Measurements from ENCODE around the gene NUP210. TPM values are rescaled to one million over a fixed set of nuclear protein-coding genes. Genes with fewer than 3 reads are reported as not detected.

NUP210 gene
- total RNA-seq, 3 donors from 2014 or later (not counting 1 experiment from before 2014, with no cell fraction given), result 156 to 194 (median 179) TPM

DNA sequence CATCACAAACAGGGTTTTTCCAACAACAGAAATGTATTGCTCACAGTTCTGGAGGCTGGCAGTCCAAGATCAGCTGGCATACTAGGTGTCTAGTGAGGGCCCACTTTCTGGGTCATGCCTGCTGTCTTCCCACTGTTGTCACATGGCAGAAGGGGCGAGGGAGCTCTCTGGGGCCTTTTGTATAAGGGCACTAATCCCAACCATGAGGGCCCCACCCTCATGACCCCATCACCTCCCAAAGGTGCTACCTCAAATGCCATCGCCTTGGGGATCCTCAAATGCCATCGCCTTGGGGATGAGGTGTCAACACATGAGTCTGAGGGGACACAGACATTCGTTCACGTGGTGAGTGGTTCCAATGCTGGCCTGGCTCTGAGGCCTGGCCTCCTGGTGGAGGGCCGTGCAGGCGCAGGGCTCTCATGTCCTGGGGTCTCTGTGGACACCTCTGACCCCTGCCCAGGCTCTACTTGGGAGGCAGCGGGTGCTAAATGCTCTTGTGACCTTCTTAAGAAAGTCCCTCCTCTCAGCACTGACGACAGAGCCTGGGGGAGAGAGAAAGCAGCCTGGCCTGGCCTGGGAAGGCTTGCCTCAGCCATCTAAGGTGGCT, 16.8 kb downstream of the NUP210 start:
- Histone ChIP-seq H3K27ac (ENCODE audit: low read length) (no peak overlapping the region), H3K27me3 (ENCODE audit: control insufficient read depth, insufficient read depth, low read length) (no peaks in the 10 kb centered on the region), H3K4me1 (ENCODE audit: control insufficient read depth, insufficient read depth, low read length) (peaks cover 30% of the 10 kb centered on the region), H3K9me3 (ENCODE audit: control insufficient read depth, insufficient read depth, low read length) (peaks cover 15% of the 10 kb centered on the region), H3K4me3 (ENCODE audit: low read length) (no peak overlapping the region), H3K36me3 (ENCODE audit: control insufficient read depth, insufficient read depth, low read length) (peaks cover 13% of the 10 kb centered on the region)
- Mint-ChIP-seq H3K4me3 (no peak overlapping the region), H3K36me3 (no peaks in the 10 kb centered on the region), H3K4me1 (peaks cover 39 to 61% of the 10 kb centered on the region in 2 donors), H3K9me3 (peaks cover 0 to 4% of the 10 kb centered on the region in 2 donors), H3K27ac (peak overlapping the region; percentile 79 to 81), H3K27me3 (ENCODE audit: low read depth in 2 of 2) (no peaks in the 10 kb centered on the region)
- 94% methylated on average over 9 of the region's 9 CpGs for WGBS (ENCODE audit: insufficient coverage)
- intact Hi-C loops (cut with micrococcal nuclease), result no loop called here
- no peak for DNase-seq
- TF ChIP-seq, protein P1, sequence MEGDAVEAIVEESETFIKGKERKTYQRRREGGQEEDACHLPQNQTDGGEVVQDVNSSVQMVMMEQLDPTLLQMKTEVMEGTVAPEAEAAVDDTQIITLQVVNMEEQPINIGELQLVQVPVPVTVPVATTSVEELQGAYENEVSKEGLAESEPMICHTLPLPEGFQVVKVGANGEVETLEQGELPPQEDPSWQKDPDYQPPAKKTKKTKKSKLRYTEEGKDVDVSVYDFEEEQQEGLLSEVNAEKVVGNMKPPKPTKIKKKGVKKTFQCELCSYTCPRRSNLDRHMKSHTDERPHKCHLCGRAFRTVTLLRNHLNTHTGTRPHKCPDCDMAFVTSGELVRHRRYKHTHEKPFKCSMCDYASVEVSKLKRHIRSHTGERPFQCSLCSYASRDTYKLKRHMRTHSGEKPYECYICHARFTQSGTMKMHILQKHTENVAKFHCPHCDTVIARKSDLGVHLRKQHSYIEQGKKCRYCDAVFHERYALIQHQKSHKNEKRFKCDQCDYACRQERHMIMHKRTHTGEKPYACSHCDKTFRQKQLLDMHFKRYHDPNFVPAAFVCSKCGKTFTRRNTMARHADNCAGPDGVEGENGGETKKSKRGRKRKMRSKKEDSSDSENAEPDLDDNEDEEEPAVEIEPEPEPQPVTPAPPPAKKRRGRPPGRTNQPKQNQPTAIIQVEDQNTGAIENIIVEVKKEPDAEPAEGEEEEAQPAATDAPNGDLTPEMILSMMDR (IDR thresholded peaks at IDR 0.05), result no peak
- ATAC-seq, result no peak

DNA sequence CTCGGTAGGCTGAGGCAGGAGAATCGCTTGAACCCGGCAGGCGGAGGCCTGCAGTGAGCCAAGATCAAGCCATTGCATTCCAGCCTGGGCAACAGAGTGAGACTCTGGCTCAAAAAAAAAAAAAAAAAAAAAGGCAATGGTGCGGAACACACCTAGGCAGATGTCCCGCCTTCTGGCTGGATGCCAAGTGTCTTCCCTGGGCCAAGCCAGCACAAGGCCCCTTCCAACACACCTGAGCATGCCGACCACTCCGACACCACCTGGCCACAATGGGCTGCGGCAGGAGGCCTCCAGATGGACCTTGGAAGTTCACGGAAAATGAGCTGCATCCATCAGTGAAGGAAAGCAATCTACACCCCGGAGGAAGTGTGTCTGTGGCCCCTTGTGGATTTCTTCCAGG, 19.0 kb downstream of the NUP210 start:
- intact Hi-C loops (cut with micrococcal nuclease), result no loop called here
- Histone ChIP-seq H3K36me3 (ENCODE audit: control insufficient read depth, insufficient read depth, low read length) (peaks cover 27% of the 10 kb centered on the region), H3K4me1 (ENCODE audit: control insufficient read depth, insufficient read depth, low read length) (peaks cover 19% of the 10 kb centered on the region), H3K4me3 (ENCODE audit: low read length) (no peak overlapping the region), H3K27me3 (ENCODE audit: control insufficient read depth, insufficient read depth, low read length) (no peaks in the 10 kb centered on the region), H3K9me3 (ENCODE audit: control insufficient read depth, insufficient read depth, low read length) (peaks cover 9% of the 10 kb centered on the region), H3K27ac (ENCODE audit: low read length) (no peak overlapping the region)
- DNase-seq, result peak in 1 of 2 donors; percentile 21
- TF ChIP-seq, protein P1 (IDR thresholded peaks at IDR 0.05), result no peak
- Mint-ChIP-seq H3K36me3 (no peaks in the 10 kb centered on the region), H3K27ac (peak overlapping the region; percentile 79 to 81), H3K9me3 (no peaks in the 10 kb centered on the region), H3K27me3 (ENCODE audit: low read depth in 2 of 2) (no peaks in the 10 kb centered on the region), H3K4me1 (peaks cover 29 to 57% of the 10 kb centered on the region in 2 donors), H3K4me3 (no peak overlapping the region)
- 94% methylated on average over 7 of the region's 11 CpGs for WGBS (ENCODE audit: insufficient coverage)
- ATAC-seq, result no peak

DNA sequence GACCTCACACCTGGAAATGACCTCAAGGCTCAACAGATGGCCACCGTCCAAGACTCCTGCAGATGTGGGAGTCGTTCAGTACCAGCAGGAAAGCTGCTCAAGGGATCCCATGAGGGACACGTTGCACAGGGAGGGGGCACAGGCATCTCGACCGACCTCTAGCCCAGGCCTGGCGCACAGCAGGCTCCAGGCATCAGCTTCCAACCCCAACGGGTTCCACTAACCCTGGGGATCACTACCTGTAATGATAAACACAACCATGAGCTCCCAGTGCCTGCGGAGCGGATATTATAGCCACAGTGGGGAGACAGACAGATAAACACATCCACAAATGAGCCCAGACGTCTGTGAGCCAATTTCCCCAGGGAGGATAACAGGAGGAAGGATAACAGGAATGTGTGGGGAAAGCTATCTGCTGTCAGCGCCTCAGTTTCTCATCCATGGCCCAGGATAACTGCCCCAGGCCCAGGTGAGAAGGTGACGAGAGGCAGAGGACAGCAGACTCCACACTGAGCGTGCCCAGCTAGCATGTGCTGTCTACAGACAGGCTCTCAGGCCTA, 19.9 kb downstream of the NUP210 start:
- Mint-ChIP-seq H3K4me3 (no peak overlapping the region), H3K36me3 (no peaks in the 10 kb centered on the region), H3K9me3 (no peaks in the 10 kb centered on the region), H3K4me1 (peaks cover 28 to 47% of the 10 kb centered on the region in 2 donors), H3K27ac (peak overlapping the region; percentile 50 to 68), H3K27me3 (ENCODE audit: low read depth in 2 of 2) (no peaks in the 10 kb centered on the region)
- no peak for ATAC-seq
- Histone ChIP-seq H3K27me3 (ENCODE audit: control insufficient read depth, insufficient read depth, low read length) (no peaks in the 10 kb centered on the region), H3K4me3 (ENCODE audit: low read length) (no peak overlapping the region), H3K9me3 (ENCODE audit: control insufficient read depth, insufficient read depth, low read length) (peaks cover 9% of the 10 kb centered on the region), H3K4me1 (ENCODE audit: control insufficient read depth, insufficient read depth, low read length) (peaks cover 16% of the 10 kb centered on the region), H3K27ac (ENCODE audit: low read length) (no peak overlapping the region), H3K36me3 (ENCODE audit: control insufficient read depth, insufficient read depth, low read length) (peaks cover 33% of the 10 kb centered on the region)
- intact Hi-C loops (cut with micrococcal nuclease), result no loop called here
- TF ChIP-seq, protein P1 (IDR thresholded peaks at IDR 0.05), result no peak
- WGBS (ENCODE audit: insufficient coverage), result 89% methylated on average over 13 of the region's 13 CpGs
- DNase-seq, result no peak

All from natural killer cell (primary cell).